GM19463 (cell line): Measurements from ENCODE around the gene TMEM126A.
"Not testable (repeated sequence)": the region's sequence is repeated elsewhere in the genome, so short reads cannot be mapped to it uniquely, and the experiment has no call there.

Source experiments
- ATAC-seq: cut with Tn5 transposase; IDR thresholded peaks from one replicate; pipeline ENCODE4 v1.9.1; 2021; ENCODE audit warnings: mild to moderate bottlenecking, moderate library complexity; ENCODE audit not compliant: unreplicated experiment

Gene TMEM126A

DNA sequence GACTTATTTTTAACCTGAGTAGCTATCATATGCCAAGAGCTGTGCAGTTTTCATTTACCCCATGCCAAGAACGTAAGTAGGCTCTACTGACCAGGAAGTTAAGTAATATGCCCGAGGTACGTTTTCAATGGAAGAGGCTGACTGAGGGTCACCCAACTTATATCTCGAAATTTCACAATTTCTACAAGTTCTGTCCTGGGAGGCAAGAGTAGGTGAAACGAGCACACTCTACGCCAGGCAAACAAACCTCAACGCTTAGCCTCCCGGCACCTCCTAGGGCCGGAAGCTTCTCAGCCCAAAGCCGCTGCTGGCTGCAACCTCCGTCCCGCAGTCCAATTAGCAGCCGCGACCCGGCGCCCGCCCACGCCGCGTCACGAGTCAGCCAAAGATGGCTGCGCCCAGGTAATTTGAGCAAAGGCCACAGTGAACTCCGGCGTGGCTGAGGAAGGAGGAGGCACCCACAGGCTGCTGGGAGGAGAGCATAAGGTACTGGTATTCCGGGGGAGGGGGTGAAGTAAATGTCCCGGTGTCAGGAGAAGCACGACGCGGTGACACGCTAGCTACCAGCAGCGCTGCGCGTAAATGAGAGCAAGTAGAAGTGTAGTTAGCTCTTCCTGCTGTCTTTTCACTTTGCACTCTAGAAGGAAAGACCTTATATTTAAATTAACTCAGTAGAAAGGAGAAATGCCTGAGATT, at the start of gene TMEM126A:
Gene TMEM126A, plus strand, starts transcription at position 364 of the 696 bp plus-strand sequence. CDS start 2,289 bp downstream, outside the sequence.
- peak; percentile 100 for ATAC-seq

DNA sequence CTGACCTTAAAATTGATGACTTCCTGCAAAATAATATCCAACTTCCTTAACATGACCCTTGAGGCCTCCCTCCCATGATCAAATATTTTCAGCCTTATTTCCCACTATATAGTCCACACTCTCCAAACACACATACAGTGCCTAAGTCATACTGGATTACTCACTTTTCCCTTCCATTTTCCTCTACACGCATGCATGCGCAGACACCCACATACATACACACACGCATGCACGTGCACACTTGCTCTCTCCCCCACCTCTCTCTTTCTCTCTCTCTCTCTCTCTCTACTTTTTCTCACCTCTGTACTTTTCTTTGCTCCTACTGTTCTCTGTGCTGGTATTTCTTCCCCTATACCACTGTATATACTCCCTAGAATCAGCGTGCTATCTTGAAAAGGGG, 48.7 kb upstream of the TMEM126A start:
- no peak for ATAC-seq

DNA sequence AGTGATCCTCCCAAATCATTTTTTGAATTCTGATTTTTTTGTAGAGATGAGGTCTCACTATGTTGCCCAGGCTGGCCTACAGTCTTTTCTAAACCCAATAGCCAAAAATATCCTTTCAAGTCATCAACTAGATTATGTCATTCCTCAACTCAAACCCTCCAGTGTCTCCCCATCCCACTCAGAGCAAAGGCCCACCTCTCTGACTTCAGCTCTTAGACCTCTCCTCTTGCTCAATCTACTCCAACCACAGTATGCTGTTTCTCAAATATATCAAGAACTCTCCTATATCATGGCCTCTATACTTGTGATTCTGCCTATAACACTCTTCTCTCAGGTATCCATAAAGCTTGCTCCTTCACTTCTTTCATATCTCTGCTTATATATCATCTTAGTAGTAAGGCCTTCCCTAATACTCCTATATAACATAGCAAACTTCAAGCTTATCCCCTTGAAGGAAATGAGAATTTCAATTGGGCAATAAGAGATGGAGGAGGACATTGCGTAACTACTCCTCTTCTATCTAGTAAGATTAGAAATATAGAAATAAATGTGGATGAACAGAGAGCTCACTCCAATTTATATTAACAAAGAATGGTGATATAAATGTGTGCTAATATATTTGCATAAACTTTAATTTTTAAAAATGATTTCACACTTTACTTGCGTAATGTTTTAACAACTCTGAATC, 45.1 kb upstream of the TMEM126A start:
- no peak for ATAC-seq

- no peak for ATAC-seq
Measured at GRCh38 chr11:85603220-85603619, 44.5 kb upstream of the TMEM126A start.

GRCh38 chr11:85606237-85606636, 41.5 kb upstream of the TMEM126A start:
- not testable (repeated sequence) for ATAC-seq

GRCh38 chr11:85608621-85609020, 39.1 kb upstream of the TMEM126A start:
- not testable (repeated sequence) for ATAC-seq

DNA sequence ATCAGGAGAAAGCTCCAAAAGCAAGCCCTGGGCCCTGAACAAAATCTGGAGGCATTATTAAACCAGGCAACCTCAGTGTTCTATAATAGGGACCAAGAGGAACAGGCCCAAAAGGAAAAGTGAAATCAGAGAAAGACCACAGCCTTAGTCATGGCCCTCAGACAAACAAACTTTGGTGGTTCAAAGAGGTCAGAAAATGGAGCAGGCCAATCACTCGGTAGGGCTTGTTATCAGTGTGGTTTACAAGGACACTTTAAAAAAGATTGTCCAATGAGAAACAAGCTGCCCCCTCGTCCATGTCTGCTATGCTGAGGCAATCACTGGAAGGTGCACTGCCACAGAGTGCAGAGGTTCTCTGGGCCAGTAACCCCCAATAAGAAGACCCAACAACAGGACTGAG, 38.5 kb upstream of the TMEM126A start:
- ATAC-seq = not testable (repeated sequence)

DNA sequence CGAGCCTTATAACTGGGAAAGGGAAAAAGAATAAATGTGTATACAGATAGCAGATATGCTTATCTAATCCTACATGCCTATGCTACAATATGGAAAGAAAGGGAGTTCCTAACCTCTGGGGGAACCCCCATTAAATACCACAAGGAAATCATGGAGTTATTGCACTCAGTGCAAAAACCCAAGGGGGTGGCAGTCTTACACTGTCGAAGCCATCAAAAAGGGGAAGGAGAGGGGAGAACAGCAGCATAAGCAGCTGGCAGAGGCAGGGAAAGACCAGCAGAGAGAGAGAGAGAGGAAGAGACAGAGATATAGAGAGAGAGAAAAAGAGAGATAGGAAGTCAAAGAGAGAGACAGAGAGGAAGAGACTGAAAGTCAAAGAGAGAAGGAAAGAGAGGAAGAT, 36.1 kb upstream of the TMEM126A start:
- not testable (repeated sequence) for ATAC-seq

GRCh38 chr11:85619499-85619898, 28.3 kb upstream of the TMEM126A start:
- no peak for ATAC-seq

GRCh38 chr11:85620256-85620655, 27.5 kb upstream of the TMEM126A start:
- ATAC-seq = no peak

- no peak for ATAC-seq
Measured at GRCh38 chr11:85626496-85626895, 21.3 kb upstream of the TMEM126A start.

DNA sequence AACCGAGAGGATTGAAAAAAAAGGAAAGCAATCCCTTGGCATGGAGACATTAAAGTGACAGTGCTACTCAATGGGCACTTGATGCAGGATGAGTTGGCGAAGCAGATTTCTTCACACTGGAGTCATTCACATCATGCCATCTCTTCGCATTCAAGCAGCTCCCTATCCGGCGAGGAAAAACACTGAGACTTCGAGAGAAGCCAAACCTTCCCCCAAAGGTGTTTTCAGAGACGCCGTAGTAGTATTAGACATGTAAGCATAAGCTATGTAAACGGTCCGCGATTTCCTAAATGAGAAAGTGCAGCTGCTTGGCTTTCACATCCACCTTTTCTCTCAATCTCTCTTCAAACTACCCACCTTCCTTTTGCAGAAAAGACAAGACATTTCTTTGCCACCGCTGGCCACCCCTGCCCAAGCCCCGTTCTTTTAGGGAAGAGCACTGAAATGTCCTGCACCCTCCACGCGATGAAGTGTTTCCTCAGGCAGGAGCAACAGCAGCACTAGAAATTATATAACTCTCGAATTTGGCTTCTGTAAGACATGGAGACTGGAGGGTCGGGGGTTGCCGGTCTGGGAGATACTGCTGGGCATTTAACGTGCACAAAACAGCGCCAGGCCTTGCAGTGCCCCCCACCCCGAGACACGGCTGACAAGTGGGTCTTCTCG, 20.3 kb upstream of the TMEM126A start, which contains the start of gene DLG2:
Gene DLG2, minus strand, starts transcription at position 13 of the 666 bp plus-strand sequence.
- ATAC-seq = no peak

DNA sequence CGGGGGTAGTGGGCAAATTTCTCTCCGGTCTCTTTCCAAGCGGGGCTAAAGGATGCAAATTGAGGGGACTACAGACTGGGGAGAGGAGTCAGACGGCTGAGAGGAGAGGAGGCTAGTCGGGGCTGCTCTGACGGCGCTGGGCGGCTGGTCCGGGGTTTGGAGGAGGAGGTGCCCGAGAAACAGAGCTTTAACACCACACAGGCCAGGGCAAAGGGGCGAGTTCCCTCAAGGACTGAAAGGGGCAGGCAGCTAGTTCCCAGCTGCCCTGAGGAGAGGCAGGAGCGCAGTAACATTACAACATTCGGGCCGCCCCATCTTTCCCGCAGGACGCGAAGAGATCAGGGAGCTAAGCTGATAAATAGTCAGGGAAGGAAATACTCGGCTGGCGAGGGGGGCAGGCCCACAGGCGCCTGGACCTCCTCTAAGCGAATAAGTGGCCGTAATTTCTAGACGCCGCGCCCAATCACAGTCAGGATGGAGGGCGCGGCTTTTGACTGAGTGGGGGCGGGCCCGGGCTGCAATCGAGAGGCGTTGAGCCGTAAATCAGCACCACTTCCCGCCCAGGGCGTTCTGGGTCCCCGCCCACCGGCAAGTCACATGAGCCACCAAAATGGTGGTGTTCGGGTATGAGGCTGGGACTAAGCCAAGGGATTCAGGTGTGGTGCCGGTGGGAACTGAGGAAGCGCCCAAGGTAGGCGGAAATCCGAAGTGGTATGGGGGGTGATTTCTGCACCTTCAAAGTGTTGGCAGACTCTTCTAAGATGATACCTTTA, 19.6 kb upstream of the TMEM126A start, which contains the start of gene TMEM126B:
Gene TMEM126B, plus strand, starts transcription at position 596 of the 773 bp plus-strand sequence. Its CDS starts 15 bp downstream, at position 611.
- ATAC-seq = peak; percentile 98

- ATAC-seq = peak; percentile 3
Measured at GRCh38 chr11:85628771-85629341, 18.9 kb upstream of the TMEM126A start.

DNA sequence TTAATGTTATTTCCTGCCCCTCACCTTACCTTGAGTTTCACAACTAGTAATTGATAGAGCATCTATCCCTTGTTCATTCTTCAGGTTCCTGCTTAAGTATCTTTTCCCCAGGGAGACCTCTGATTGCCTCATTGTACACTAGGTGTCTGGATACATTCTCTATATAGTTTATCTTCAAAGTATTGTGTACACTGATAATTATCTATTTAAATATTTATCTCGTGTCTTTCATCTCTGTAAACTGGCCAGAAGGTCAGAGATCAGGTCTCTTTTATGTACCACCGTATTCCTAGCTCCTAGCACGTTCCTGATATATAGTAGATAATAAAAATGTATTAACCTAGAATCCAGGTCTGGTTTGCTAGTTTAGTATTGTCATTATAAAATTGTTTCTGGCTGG, 13.0 kb upstream of the TMEM126A start:
- ATAC-seq = no peak

GRCh38 chr11:85643191-85643614, 4.6 kb upstream of the TMEM126A start:
- no peak for ATAC-seq

DNA sequence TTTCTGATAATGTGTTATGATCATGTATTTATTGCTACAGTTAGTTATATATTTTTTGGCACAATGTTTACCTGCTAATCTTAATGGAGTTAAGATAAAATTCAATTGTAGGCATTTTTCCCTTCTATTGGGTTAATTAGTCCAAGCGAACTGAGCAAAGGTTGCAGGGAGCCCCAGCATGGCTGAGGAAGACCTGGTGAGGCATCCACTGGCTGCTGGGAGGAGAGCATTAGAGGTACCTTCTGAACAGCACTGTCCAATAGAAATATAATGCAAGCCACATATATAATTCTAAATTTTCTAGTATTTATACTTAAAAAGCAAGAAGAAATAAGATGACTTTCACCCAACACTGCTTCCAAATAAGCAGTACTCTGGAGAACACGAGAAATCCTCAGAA, 689 bp upstream of the TMEM126A start:
- ATAC-seq = no peak

DNA sequence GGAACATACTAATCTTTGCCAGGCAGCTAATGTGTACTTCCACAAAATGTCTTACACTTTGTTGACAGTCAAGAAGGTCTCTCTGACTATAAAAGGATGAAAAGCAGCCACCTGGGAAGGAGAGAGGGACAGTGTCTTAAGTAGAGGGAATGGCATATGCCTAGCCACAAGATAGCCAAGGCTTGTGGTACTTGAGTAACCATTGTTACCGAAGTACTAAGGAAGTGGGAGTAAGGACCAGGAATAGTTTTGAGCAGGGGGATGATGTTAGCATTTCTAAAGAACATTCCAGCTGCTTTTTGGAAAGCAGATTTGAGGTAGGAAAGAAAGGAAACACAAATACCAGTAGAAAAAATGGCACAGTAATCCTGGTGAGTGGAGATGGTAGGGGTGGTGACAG, 3.4 kb downstream of the TMEM126A start:
- no peak for ATAC-seq

- no peak for ATAC-seq
Measured at GRCh38 chr11:85652786-85653447, 5.2 kb downstream of the TMEM126A start.

- ATAC-seq = not testable (repeated sequence)
Measured at GRCh38 chr11:85654343-85654742, 6.6 kb downstream of the TMEM126A start.
